HG02943 (cell line): ENCODE results near the gene TANGO2.
"Not testable (repeated sequence)": the region's sequence is repeated elsewhere in the genome, so short reads cannot be mapped to it uniquely, and the experiment has no call there.

Source experiments
- ATAC-seq: cut with Tn5 transposase; IDR thresholded peaks from one replicate; pipeline ENCODE4 v1.9.1; 2021; ENCODE audit warnings: mild to moderate bottlenecking, low read depth, moderate library complexity; ENCODE audit not compliant: unreplicated experiment

Gene TANGO2

GRCh38 chr22:20060700-20061480 lies 40.0 kb downstream of the TANGO2 start:
- no peak for ATAC-seq

GRCh38 chr22:20061481-20061861 lies 40.6 kb downstream of the TANGO2 start:
- no peak for ATAC-seq

GRCh38 chr22:20062043-20062765 lies 41.3 kb downstream of the TANGO2 start:
- ATAC-seq, result no peak

- ATAC-seq, result no peak
Measured at GRCh38 chr22:20062766-20063083, 41.8 kb downstream of the TANGO2 start.

- ATAC-seq, result no peak
Measured at GRCh38 chr22:20063271-20064139, 42.6 kb downstream of the TANGO2 start.

- ATAC-seq, result no peak
Measured at GRCh38 chr22:20064140-20064480, 43.2 kb downstream of the TANGO2 start.

- no peak for ATAC-seq
Measured at GRCh38 chr22:20064545-20065262, 43.8 kb downstream of the TANGO2 start.

- no peak for ATAC-seq
Measured at GRCh38 chr22:20065896-20066616, 45.1 kb downstream of the TANGO2 start.

GRCh38 chr22:20066617-20067383 lies 45.9 kb downstream of the TANGO2 start:
- no peak for ATAC-seq

- ATAC-seq, result not testable (repeated sequence)
Measured at GRCh38 chr22:20067384-20067682, 46.4 kb downstream of the TANGO2 start.

- ATAC-seq, result no peak
Measured at GRCh38 chr22:20068640-20069039, 47.7 kb downstream of the TANGO2 start.

- ATAC-seq, result no peak
Measured at GRCh38 chr22:20069331-20070042, 48.6 kb downstream of the TANGO2 start.

GRCh38 chr22:20071524-20071972 lies 50.6 kb downstream of the TANGO2 start:
- no peak for ATAC-seq

- no peak for ATAC-seq
Measured at GRCh38 chr22:20076627-20077172, 55.8 kb downstream of the TANGO2 start.

- ATAC-seq, result peak; percentile 46
Measured at GRCh38 chr22:20079745-20080444, 59.0 kb downstream of the TANGO2 start, which contains the start of gene DGCR8. DGCR8 (plus strand) TSS chr22:20080241; CDS start chr22:20085964, 5,723 bp downstream.

GRCh38 chr22:20080445-20080775 lies 59.5 kb downstream of the TANGO2 start:
- peak; percentile 54 for ATAC-seq

- no peak for ATAC-seq
Measured at GRCh38 chr22:20080776-20081654, 60.1 kb downstream of the TANGO2 start.
